Mucosa of descending colon (tissue), 3 donors: ENCODE data around the gene OSTF1. TPM values are rescaled to one million over a fixed set of nuclear protein-coding genes. Genes with fewer than 3 reads are reported as not detected.

Experiments used
- ATAC-seq: fragments of 200-7000 bp; cut with Tn5 transposase; one replicate; pipeline ENCODE4 v1.9.1; 2020; ENCODE audit warnings: mild to moderate bottlenecking, moderate library complexity
- DNase-seq, 3 donors: peaks; one replicate each; pipeline ENCODE4 v3.0.0-alpha.2; 2020
- H3K36me3 ChIP-seq: fragments of 200-600 bp; one replicate; pipeline ENCODE4 v1.8.0; 2021; ENCODE audit warnings: low read depth, mild to moderate bottlenecking
- H3K4me1 ChIP-seq: fragments of 200-600 bp; one replicate; pipeline ENCODE4 v1.8.0; 2021; ENCODE audit warnings: low read depth, mild to moderate bottlenecking
- H3K4me3 ChIP-seq: fragments of 200-600 bp; one replicate; pipeline ENCODE4 v1.8.0; 2021; ENCODE audit warnings: mild to moderate bottlenecking
- H3K9me3 ChIP-seq: fragments of 200-600 bp; one replicate; pipeline ENCODE4 v1.8.0; 2021; ENCODE audit warnings: mild to moderate bottlenecking
- CTCF ChIP-seq: fragments of 200-600 bp; IDR thresholded peaks from one replicate; pipeline ENCODE4 v1.8.0; 2022; ENCODE audit warnings: antibody characterized with exemption, mild to moderate bottlenecking
- intact Hi-C, 2 donors: fragments of 100-400 bp; cut with DNase I in 1 of 2; cut with micrococcal nuclease in 1 of 2; formaldehyde crosslinking; loops; one replicate each; pipeline versions ENCODE4 v1.11.0 to v1.11.1; 2022; cut with DNase I, micrococcal nuclease
- total RNA-seq, 3 donors: library from RNA; stranded (reverse); fragmentation: NEBNext Ultra II Directional in 2 of 3; extraction: Animal tissue kit (Norgen Biotek cat#: 25700) in 2 of 3; gene quantifications; one replicate each; pipeline versions ENCODE4 v1.2.1 to v1.2.4, GENCODE V29; 2021 to 2023
- donor health status: DM: no; HTN: no; CAD: no; lungs with moderate emphysema.
- donor health status: DM: no; HTN: no; CAD: no.
- donor health status: DM: no; HTN: yes; CAD: no.

The OSTF1 gene
- total RNA-seq, 3 donors from 2014 or later: 40.6 to 71.2 (median 63.9) TPM

- Histone ChIP-seq H3K9me3 (no peaks in the 10 kb centered on the region), H3K4me1 (peaks cover 18% of the 10 kb centered on the region), H3K4me3 (no peak overlapping the region), H3K36me3 (no peaks in the 10 kb centered on the region)
- TF ChIP-seq CTCF: no peak
- ATAC-seq (no peak), DNase-seq (no peak)
- intact Hi-C loops: loop anchor here in 1 of 2 donors (10.0 kb wide), 1 partner anchor 59 kb away; the partner anchor contains the start of gene CARNMT1
These were observed 4.1 kb upstream of the OSTF1 start for GRCh38 chr9:75084081-75084672.

GRCh38 chr9:75085640-75086039, 2.7 kb upstream of the OSTF1 start:
- DNase-seq (no peak), ATAC-seq (no peak)
- no peak for TF ChIP-seq CTCF
- H3K4me1 ChIP-seq: peaks cover 27% of the 10 kb centered on the region
- H3K9me3 ChIP-seq: no peaks in the 10 kb centered on the region
- no peaks in the 10 kb centered on the region for H3K36me3 ChIP-seq
- no peak overlapping the region for H3K4me3 ChIP-seq
- intact Hi-C loops: loop anchor here in 1 of 2 donors (10.0 kb wide), 1 partner anchor 61 kb away; the partner anchor contains the start of gene CARNMT1

- DNase-seq: peak; percentile 61 to 65 (median 63)
- no peak for TF ChIP-seq CTCF
- H3K4me1 ChIP-seq: peaks cover 35% of the 10 kb centered on the region
- intact Hi-C loops: loop anchor here in 1 of 2 donors (10.0 kb wide), 1 partner anchor 62 kb away; the partner anchor contains the start of gene CARNMT1
- H3K4me3 ChIP-seq: no peak overlapping the region
- no peaks in the 10 kb centered on the region for H3K9me3 ChIP-seq
- peak; percentile 0 for ATAC-seq
- H3K36me3 ChIP-seq: no peaks in the 10 kb centered on the region
These were observed 1.6 kb upstream of the OSTF1 start for GRCh38 chr9:75086541-75087288.

GRCh38 chr9:75087289-75087823, 958 bp upstream of the OSTF1 start:
- Histone ChIP-seq H3K36me3 (no peaks in the 10 kb centered on the region), H3K4me3 (peak overlapping the region; percentile 85), H3K9me3 (no peaks in the 10 kb centered on the region), H3K4me1 (peaks cover 35% of the 10 kb centered on the region)
- ATAC-seq (peak; percentile 9), DNase-seq (peak in 1 of 3 donors; percentile 70)
- no peak for TF ChIP-seq CTCF
- intact Hi-C loops: loop anchor here in 1 of 2 donors (10.0 kb wide), 1 partner anchor 63 kb away; the partner anchor contains the start of gene CARNMT1

- intact Hi-C loops: loop anchor here in 1 of 2 donors (10.0 kb wide), 1 partner anchor 64 kb away; the partner anchor contains the start of gene CARNMT1
- Histone ChIP-seq H3K4me1 (peaks cover 34% of the 10 kb centered on the region), H3K36me3 (no peaks in the 10 kb centered on the region), H3K9me3 (no peaks in the 10 kb centered on the region), H3K4me3 (peak overlapping the region; percentile 85)
- ATAC-seq: peak; percentile 49
- DNase-seq: peak; percentile 72 to 83 (median 73)
- TF ChIP-seq CTCF: no peak
These were observed 495 bp downstream of the OSTF1 start for GRCh38 chr9:75088646-75089372.
